ENCODE data around the gene JMY. TPM values are rescaled to one million over a fixed set of nuclear protein-coding genes. Genes with fewer than 3 reads are reported as not detected.

Gene JMY
- polyA plus RNA-seq, 2 of the 4 experiments (the other 2 are of a cell fraction) = 4.2 to 5.0 TPM

DNA sequence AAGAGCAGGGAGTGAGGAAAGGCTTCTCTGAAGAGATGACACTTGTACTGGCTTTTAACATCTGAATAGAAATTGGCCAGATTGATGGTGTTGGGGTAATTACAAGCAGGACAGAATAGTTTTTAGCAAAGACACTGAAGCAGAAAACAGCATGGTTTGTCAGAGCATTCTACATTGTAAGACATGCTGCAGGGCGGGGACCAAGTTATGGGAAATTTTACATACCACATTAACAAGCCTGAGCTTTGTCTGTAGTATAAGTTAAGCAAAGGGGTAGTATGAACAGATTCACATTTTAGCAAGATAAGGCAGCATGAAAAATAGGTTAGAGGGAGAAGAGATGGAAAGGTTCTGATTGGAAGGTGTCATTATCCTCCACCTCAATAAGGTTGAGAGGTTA, 66.5 kb downstream of the JMY start:
- POLR2A ChIA-PET = no interaction called here
- no peak overlapping the region for H3K4me2 ChIP-seq

DNA sequence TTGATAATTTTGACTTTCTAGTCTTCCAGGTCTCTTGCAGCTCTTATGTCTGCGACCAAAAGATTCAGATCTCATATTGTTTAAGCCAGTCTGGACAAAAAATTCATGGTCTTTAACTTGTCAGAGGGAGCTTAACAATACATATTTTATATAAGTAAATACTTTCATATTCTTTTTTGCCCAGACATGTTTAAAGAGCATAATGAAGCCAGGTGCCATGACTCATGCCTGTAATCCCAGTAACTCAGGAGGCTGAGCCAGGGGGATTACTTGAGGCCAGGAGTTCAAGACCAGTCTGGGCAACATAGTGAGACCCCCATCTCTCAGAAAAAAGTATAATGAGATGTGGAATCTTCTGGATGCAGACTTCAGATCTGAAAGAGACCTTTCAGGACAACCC, 69.8 kb downstream of the JMY start:
- TF ChIP-seq HEYL (CRISPR knock-in tag; IDR thresholded peaks at IDR 0.05) (no peak), CBX2 (IDR thresholded peaks at IDR 0.05; ENCODE audit: borderline replicate concordance, low read depth) (no peak), TFCP2L1 (CRISPR knock-in tag; IDR thresholded peaks at IDR 0.05) (no peak), NPAS2 (CRISPR knock-in tag; IDR thresholded peaks at IDR 0.05; ENCODE audit: borderline replicate concordance) (no peak), ESRRA (IDR thresholded peaks at IDR 0.05; ENCODE audit: borderline replicate concordance, low read length) (no peak), HOXA7 (CRISPR knock-in tag; IDR thresholded peaks at IDR 0.05) (no peak), KDM1A (IDR thresholded peaks at IDR 0.05; ENCODE audit: low read depth) (no peak), POLR2A (IDR thresholded peaks at IDR 0.05; ENCODE audit: low read length) (no peak), ZSCAN20 (CRISPR knock-in tag; IDR thresholded peaks at IDR 0.05) (no peak), RARB (CRISPR knock-in tag; IDR thresholded peaks at IDR 0.05) (no peak), ZNF302 (CRISPR knock-in tag; IDR thresholded peaks at IDR 0.05) (no peak), SMC3 (IDR thresholded peaks at IDR 0.05) (no peak), GATA3 (IDR thresholded peaks at IDR 0.05; ENCODE audit: borderline replicate concordance) (no peak), NR3C1 (IDR thresholded peaks at IDR 0.05) (no peak)
- TF ChIP-seq, protein P1, sequence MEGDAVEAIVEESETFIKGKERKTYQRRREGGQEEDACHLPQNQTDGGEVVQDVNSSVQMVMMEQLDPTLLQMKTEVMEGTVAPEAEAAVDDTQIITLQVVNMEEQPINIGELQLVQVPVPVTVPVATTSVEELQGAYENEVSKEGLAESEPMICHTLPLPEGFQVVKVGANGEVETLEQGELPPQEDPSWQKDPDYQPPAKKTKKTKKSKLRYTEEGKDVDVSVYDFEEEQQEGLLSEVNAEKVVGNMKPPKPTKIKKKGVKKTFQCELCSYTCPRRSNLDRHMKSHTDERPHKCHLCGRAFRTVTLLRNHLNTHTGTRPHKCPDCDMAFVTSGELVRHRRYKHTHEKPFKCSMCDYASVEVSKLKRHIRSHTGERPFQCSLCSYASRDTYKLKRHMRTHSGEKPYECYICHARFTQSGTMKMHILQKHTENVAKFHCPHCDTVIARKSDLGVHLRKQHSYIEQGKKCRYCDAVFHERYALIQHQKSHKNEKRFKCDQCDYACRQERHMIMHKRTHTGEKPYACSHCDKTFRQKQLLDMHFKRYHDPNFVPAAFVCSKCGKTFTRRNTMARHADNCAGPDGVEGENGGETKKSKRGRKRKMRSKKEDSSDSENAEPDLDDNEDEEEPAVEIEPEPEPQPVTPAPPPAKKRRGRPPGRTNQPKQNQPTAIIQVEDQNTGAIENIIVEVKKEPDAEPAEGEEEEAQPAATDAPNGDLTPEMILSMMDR (IDR thresholded peaks at IDR 0.05) = no peak
- TF ChIP-seq, protein P2, sequence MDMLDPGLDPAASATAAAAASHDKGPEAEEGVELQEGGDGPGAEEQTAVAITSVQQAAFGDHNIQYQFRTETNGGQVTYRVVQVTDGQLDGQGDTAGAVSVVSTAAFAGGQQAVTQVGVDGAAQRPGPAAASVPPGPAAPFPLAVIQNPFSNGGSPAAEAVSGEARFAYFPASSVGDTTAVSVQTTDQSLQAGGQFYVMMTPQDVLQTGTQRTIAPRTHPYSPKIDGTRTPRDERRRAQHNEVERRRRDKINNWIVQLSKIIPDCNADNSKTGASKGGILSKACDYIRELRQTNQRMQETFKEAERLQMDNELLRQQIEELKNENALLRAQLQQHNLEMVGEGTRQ (IDR thresholded peaks at IDR 0.05) = no peak
- TF ChIP-seq, protein P3, sequence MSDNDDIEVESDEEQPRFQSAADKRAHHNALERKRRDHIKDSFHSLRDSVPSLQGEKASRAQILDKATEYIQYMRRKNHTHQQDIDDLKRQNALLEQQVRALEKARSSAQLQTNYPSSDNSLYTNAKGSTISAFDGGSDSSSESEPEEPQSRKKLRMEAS (IDR thresholded peaks at IDR 0.05) = no peak
- TF ChIP-seq, protein P4, sequence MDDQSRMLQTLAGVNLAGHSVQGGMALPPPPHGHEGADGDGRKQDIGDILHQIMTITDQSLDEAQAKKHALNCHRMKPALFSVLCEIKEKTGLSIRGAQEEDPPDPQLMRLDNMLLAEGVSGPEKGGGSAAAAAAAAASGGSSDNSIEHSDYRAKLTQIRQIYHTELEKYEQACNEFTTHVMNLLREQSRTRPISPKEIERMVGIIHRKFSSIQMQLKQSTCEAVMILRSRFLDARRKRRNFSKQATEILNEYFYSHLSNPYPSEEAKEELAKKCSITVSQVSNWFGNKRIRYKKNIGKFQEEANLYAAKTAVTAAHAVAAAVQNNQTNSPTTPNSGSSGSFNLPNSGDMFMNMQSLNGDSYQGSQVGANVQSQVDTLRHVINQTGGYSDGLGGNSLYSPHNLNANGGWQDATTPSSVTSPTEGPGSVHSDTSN (IDR thresholded peaks at IDR 0.05) = no peak
- TF ChIP-seq, protein P5, sequence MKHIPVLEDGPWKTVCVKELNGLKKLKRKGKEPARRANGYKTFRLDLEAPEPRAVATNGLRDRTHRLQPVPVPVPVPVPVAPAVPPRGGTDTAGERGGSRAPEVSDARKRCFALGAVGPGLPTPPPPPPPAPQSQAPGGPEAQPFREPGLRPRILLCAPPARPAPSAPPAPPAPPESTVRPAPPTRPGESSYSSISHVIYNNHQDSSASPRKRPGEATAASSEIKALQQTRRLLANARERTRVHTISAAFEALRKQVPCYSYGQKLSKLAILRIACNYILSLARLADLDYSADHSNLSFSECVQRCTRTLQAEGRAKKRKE (CRISPR knock-in tag; IDR thresholded peaks at IDR 0.05; ENCODE audit: low read depth) = no peak
- TF ChIP-seq, protein P6, sequence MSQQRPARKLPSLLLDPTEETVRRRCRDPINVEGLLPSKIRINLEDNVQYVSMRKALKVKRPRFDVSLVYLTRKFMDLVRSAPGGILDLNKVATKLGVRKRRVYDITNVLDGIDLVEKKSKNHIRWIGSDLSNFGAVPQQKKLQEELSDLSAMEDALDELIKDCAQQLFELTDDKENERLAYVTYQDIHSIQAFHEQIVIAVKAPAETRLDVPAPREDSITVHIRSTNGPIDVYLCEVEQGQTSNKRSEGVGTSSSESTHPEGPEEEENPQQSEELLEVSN (IDR thresholded peaks at IDR 0.05; ENCODE audit: borderline replicate concordance, low read depth) = no peak
- FAIRE-seq (no peak), DNase-seq (ENCODE audit: low read depth in 1 of 2, low spot score in 1 of 2) (no peak), ATAC-seq (no peak)
- 89% methylated on average over 1 of the region's 1 CpG for WGBS (ENCODE audit: missing lambda C conversion rate)
- Histone ChIP-seq H3K27ac (no peak overlapping the region), H3K4me3 (no peak overlapping the region), H3K4me1 (no peaks in the 10 kb centered on the region), H3K9me3 (no peaks in the 10 kb centered on the region), H3K4me2 (no peak overlapping the region)
- ChIA-PET POLR2A (no interaction called here), CTCF (interaction anchor here (0.7 to 2.2 kb wide), 2 partner anchors 28 to 281 kb away, joined by 3 to 5 read pairs; no protein-coding TSS in a partner anchor)

More for the DNA sequence above, 66.5 kb downstream of the JMY start:
- DNase-seq (ENCODE audit: low read depth in 1 of 2, low spot score in 1 of 2) = no peak
- no peak for ATAC-seq
- TF ChIP-seq MAFK (IDR thresholded peaks at IDR 0.05; ENCODE audit: partially characterized antibody) = no peak
- no peak for TF ChIP-seq EP300 (IDR thresholded peaks at IDR 0.05)
- TF ChIP-seq CHD2 (IDR thresholded peaks at IDR 0.05; ENCODE audit: low read length, partially characterized antibody) = no peak
- TF ChIP-seq MYC (IDR thresholded peaks at IDR 0.05; ENCODE audit: borderline replicate concordance, low read length) = no peak
- TF ChIP-seq CBX2 (IDR thresholded peaks at IDR 0.05; ENCODE audit: borderline replicate concordance, low read depth) = no peak
- no peak for TF ChIP-seq FOSB (CRISPR knock-in tag; IDR thresholded peaks at IDR 0.05)
- TF ChIP-seq POLR2AphosphoS2 (conservative IDR thresholded peaks at IDR 0.05; ENCODE audit: low read length) = no peak
- no peak for TF ChIP-seq ZFP36 (IDR thresholded peaks at IDR 0.05; ENCODE audit: borderline replicate concordance, partially characterized antibody)
- TF ChIP-seq HEYL (CRISPR knock-in tag; IDR thresholded peaks at IDR 0.05) = no peak
- TF ChIP-seq NR3C1 (IDR thresholded peaks at IDR 0.05) = no peak
- TF ChIP-seq HDAC2 (IDR thresholded peaks at IDR 0.05) = no peak
- H3K4me3 ChIP-seq = no peak overlapping the region
- no peaks in the 10 kb centered on the region for H3K4me1 ChIP-seq
- H3K27ac ChIP-seq = no peak overlapping the region
- no peak for FAIRE-seq
- H3K9me3 ChIP-seq = no peaks in the 10 kb centered on the region
- CTCF ChIA-PET = no interaction called here
- WGBS (ENCODE audit: missing lambda C conversion rate) = 91% methylated on average over 1 of the region's 1 CpG

Measured in A549 (cell line).